GM18520 (cell line): ENCODE measurements around the gene LHPP.

ENCODE experiments used
- ATAC-seq: cut with Tn5 transposase; IDR thresholded peaks from one replicate; pipeline ENCODE4 v1.9.1; 2021; ENCODE audit not compliant: unreplicated experiment

The LHPP gene

GRCh38 chr10:124551755-124552154, 90.1 kb downstream of the LHPP start:
- no peak for ATAC-seq

- no peak for ATAC-seq
These were observed 91.2 kb downstream of the LHPP start for GRCh38 chr10:124552691-124553276.

GRCh38 chr10:124554085-124554858, 92.6 kb downstream of the LHPP start:
- no peak for ATAC-seq

- ATAC-seq: no peak
These were observed 95.5 kb downstream of the LHPP start for GRCh38 chr10:124557167-124557566.

GRCh38 chr10:124557648-124558338, 96.2 kb downstream of the LHPP start:
- ATAC-seq: no peak

- ATAC-seq: no peak
These were observed 97.0 kb downstream of the LHPP start for GRCh38 chr10:124558339-124559321.

GRCh38 chr10:124559372-124560132, 97.9 kb downstream of the LHPP start:
- ATAC-seq: no peak

- ATAC-seq: no peak
These were observed 98.9 kb downstream of the LHPP start for GRCh38 chr10:124560377-124561105.

GRCh38 chr10:124561206-124561605, 99.6 kb downstream of the LHPP start:
- ATAC-seq: no peak

- no peak for ATAC-seq
These were observed 100.9 kb downstream of the LHPP start for GRCh38 chr10:124562425-124563060.

GRCh38 chr10:124563320-124564040, 101.9 kb downstream of the LHPP start:
- no peak for ATAC-seq

GRCh38 chr10:124564881-124565280, 103.3 kb downstream of the LHPP start:
- no peak for ATAC-seq

- no peak for ATAC-seq
These were observed 104.1 kb downstream of the LHPP start for GRCh38 chr10:124565565-124566221.

- ATAC-seq: no peak
These were observed 104.7 kb downstream of the LHPP start for GRCh38 chr10:124566222-124566888.

GRCh38 chr10:124566981-124567835, 105.6 kb downstream of the LHPP start:
- no peak for ATAC-seq

GRCh38 chr10:124568339-124568738, 106.7 kb downstream of the LHPP start:
- ATAC-seq: no peak
